HG02763 (cell line): ENCODE results near the gene SPINK7.

Experiments
- ATAC-seq: cut with Tn5 transposase; IDR thresholded peaks from one replicate; pipeline ENCODE4 v1.9.1; 2021; ENCODE audit warnings: mild to moderate bottlenecking, moderate library complexity; ENCODE audit not compliant: unreplicated experiment

The SPINK7 gene

DNA sequence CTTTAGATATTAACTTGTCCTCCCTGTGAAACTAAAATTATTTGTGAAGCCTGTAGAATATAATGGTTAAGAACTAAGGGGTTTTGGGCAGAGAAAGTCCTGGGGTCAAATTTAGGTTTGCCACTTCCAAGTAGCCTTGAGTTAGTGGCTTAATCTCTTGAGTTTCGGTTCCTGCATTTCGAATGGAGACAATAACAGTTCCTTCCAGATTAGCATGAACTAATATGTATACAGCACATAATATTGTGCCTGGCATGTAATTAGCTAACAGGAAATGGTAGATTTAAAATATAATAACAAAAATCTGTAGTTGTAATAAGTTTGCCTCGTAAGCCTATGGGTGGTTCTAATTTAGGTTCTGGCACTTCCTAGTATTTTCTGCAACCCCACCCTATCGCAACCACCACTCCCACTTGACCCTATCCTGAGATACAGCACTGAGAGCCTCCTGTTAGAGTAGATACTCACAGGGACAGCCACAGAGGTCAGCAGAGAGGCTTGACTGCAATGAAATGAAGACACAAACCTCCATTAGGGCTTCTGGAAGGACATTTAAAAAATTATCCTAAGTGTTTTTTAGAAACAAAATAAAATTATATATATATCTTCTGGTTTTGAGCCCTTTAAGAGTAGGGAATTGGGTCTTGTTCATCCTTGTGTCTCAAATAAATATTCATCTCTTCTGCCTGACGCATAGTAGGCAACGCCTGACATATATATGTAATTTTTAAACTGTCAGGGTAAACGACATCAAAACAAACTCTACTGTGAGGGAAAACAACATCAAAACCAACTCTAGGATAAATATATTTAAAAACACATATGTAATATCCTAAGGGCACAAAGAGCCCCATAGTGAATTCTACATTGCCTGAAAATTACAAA lies 31.6 kb downstream of the SPINK7 start:
- no peak for ATAC-seq

DNA sequence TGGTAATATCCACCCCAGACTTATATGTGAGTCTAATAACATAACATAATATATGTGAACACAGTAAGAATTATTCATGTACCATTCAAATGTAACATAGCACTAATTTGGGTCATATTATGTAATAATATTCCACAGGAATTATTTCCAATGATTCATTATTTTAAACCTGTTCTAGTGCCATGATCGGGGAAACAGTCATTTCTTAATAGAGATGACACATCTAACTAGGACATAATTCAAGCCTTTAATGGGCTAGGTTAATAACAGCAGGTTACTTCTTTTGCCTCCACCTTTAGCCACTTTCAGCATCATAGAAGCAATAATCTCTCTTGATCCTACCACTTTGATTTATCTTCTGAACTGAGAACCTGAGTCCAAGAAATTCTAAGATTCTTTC lies 35.5 kb downstream of the SPINK7 start:
- ATAC-seq, result no peak

DNA sequence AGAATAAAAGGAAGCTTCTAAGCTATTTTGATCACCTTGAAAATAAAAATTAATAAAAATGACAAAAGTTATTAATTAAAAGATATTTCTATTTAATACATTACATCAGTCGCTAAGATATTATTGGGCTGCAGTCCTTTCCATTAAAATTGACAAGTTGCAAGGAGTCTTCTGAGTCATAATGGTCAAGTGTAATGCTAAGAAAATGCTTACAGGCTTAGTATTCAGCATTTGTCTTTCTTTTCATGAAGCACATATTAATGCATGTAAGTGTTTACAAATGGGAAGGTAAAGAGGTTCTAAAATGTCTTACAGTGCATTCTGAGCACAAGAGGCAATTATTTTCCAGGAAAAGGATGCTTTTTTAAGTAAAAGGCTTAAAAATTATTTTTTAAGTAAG lies 40.5 kb downstream of the SPINK7 start:
- no peak for ATAC-seq

DNA sequence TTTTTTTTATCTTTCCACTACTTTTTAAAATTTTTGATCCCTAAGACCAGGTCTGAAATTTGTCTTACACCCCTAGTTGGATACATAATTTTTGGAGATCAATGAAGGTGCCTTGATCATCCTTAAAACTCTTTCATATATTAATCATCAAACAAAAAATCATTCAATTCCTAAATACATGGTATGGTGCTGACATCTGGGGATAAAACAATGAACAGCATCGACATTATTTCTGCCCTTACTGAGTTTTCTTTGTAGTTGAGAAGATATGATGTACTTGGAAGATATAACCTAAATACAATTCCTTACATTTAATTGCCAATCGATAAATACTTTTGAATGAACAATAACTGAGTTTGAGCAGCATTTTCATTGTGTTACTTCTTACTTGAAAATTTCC lies 41.4 kb downstream of the SPINK7 start:
- no peak for ATAC-seq

DNA sequence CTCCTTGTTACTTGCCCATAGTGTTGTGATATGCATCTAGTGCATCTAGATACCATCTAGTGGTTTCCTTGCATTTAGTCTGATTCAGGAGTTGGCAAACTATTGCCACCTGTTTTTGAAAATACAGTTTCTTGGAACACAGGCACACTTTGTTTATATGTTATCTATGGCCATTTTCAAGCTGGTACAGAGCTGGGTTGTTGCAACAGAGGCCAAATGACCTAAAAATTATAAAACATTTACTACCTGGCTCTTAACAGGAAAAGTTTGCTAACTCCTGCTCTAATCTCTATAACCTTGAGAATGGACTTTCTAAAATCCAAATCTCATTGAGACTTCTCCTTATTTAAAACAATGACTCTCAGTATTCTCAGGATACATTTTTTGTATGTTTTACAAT lies 52.1 kb downstream of the SPINK7 start:
- no peak for ATAC-seq
